DMS153 treated with DMSO at 0.1 percent for 48 hours (cell line): ENCODE results near the gene RBM15B.
A peak's percentile ranks its signal among the peaks of the same experiment; 100 is the strongest.
"Not testable (repeated sequence)": the region's sequence is repeated elsewhere in the genome, so short reads cannot be mapped to it uniquely, and the experiment has no call there.

ENCODE experiments used
- DNase-seq: peaks from one replicate; lab custom pipeline; 2025; ENCODE audit not compliant: unreplicated experiment; lab: John Stamatoyannopoulos, UW

The RBM15B gene

DNA sequence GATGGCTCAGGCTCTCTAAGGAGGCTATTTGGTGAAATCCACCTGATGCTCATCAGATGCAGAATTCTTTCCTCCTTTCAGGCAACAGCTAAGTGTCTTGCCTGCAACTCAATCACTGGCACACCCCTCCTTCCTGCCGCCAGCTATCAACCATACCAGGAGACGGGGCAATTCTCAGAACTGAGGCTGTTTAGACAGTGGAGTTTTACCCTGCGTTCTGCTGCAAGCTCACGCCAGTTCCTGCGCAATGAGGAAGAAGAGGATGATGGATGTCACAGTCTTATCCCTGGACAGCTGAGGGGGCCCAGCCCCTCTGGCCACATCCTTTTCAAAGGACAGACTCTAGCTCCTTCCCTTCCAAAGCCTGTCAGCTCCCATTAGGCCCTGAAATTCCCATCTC is 13.0 kb upstream of the RBM15B start:
- no peak for DNase-seq

DNA sequence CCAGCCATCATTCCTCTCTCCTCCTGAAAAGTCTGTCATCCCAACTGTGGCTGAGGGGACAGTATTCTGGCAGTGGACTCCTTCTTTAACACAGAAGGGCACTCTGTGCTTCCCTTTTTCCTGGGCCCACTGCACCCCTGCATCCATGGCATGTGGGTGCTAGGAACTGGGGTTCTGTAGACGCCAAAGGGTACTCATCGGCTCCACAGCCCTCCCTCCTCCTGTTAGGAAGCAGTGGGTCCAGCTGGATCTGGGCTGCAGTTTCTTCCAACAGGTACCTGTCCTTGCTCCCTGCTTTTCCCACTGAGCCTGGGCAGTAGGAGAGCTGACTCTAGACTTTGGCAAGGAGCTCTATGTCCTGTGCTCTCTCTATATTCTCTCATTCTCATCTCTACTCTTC is 12.4 kb upstream of the RBM15B start:
- DNase-seq, result no peak

DNA sequence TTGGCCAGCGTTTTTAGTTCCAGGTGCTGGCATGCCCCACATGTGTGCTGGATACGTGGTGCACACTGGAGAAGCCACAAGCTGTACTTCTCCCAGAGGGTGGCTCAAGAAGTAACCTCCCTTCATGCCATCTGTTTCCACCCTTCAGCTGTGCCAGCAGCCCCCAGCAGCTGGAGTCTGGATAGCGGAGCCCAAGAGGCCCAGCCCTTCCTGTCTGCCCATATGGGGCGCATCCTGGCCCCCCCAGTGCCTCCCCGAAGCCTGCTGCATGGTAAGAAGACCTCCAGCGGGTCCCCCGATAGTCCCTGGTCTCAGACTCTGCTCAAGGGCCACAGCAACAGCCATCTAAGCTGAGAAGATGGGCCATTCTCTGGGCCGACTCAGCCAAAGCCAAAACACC is 11.8 kb upstream of the RBM15B start:
- no peak for DNase-seq

DNA sequence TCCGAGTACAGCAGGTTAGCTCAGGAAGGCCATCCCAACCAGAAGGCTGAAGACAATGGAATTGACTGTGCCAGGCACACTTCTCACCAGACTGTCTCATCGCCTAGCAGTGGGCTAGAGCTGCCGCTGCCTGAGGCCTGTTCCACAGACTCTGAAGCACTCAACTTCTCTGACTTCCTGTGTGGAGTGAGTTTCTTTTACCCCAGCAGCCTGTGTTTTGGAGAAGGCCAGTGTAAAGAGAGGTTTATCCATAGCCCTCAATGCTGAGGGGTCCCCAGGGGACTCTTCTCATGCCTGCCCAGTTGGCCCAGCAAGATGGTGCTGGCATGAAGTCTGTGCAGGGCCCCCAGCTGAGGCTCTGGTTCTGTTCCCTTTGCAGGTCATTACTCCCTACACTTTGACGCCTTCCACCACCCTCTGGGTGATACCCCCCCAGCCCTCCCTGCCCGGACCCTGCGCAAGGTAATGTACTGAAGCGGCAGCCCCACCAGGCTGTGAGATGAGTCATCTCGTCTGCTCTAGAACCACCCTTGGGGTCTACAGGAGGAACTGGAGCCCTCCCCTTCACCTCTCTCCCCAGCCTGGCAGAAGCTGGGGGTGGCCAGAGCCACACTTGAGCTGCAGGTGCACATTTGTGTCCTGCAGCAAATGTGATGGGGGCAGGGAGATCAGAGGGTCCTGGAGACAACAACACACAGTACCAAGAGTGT is 11.2 kb upstream of the RBM15B start:
- DNase-seq, result no peak

DNA sequence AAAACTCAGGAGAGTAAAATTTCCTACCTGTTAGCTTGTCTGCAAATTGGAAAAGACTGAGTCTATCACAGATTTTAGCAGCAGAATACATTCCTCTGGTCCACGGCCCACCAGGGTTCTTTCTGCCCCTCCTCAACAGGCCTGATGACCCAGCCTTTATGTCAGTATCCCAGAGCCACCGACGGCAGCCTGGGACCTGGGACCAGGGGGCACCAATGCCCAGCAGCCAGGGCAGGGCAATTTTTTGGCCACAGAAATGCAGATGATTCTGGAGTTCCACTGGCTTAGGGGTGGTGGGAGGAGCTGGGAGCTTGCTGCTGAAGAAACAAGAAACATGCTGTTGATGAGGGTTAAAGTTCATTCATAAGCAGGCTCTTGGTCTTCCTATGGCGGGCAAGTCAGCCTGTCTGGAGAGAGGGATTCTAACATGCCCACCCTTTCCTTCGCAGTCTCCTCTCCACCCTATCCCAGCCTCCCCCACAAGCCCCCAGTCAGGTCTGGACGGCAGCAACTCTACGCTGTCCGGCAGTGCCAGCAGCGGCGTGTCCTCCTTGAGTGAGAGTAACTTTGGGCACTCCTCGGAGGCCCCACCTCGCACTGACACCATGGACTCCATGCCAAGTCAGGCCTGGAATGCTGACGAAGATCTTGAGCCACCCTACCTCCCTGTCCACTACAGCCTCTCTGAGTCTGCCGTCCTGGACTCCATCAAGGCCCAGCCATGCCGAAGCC is 10.3 kb upstream of the RBM15B start:
- DNase-seq, result no peak

DNA sequence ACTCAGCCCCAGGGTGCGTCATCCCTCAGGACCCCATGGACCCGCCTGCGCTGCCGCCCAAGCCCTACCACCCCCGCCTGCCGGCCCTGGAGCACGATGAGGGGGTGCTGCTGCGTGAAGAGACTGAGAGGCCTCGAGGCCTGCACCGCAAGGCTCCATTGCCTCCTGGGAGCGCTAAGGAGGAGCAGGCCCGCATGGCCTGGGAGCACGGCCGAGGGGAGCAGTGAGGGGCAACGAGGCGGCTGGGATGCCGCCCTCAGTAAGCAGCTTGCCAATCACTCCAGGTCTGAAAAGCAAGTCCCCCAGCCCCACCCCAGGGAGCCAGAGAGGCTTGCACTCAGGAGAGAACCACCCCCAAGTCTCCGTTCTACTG is 9.8 kb upstream of the RBM15B start:
- DNase-seq, result no peak

DNA sequence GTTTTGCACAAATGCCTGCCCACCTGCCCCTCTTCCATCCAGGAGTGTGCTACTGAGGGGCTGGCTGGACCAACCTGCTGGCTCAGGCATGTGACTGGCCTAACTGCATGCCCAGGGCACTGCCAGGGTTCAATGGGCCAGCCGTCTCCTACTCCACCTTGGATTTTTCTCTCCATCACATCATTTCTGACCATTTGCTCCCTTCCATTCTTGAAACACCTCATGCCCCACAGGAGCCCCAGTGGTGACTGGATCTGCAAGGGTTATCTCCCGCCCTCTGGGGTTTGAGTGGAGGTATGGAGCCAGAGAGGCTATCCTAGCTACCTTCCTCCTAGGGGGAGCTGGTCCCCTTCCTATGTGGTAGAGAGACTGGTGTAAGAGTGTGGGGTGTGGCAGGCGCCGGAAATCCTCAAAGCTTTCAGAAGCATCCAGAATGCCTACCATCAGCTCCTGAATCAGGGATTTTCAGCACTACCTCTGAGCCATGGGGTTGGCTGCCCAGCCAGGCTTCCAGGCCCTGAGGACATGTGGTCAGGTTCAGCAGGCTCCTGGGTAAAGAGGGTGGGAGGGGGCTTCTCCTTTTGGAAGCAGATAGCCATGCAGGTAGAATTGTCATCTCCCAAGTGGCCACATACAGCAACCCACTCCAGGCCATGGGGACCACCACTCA is 8.9 kb upstream of the RBM15B start:
- DNase-seq, result no peak

DNA sequence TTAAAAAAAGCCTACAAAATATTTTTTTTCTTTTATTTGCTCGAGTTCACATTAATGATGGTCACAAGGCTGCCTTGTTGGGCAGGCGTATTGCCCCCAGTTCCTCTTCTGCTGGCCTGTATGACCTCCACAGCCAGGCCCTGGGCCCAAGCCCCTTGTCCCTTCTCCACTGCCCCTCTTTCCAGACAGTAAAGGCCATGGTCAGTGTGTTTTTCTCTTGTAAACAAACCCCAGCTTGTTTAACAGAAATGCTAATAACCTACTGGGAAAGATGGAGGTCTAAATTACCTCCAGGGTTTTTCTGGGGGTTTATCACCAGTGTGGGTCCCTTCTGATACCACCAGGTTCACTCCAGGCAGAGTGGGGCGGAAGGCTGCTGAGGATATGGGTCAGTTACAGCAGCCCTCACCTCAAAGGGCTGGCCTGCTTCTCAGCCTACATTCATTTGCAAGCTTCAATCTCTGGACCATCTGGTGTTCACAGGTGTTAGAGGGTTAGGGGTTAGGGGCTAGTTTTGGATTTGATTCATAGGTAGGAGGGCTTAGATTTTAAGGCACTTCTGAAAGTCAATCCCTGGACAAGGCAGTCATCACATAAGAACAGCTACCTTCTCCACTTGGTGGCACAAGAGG is 8.0 kb upstream of the RBM15B start:
- DNase-seq, result no peak

DNA sequence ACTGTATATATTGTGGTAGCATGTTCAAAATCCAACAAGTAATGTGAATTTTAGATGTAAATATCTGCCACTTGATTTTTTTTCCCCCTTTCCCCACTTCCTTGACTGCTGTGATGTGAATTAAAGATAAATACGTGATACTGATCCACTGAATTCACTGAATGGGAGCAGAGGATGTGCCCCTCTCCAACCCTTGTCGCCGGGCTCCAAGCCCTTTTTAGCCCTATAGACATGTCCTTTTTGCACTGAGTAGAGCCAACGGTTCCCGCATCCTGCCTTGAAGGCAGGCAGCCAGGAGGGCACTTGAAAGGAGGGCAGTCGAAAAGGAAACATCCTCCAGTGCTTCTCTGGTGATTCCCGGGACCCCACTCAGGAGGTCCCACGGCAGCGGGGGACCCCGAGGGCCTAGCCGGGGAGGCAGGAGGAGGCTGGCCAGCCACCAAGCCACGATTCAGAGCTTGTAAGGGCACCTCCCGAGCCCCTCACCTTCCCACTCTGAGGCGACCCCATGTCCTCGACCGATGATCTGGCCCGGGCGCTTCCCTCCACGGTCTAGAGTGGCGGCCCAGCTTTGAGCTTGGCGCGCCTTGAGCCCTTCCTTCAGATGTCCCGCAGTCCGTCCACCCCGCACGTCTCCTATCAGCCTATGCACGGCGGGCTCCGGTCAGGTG is 6.9 kb upstream of the RBM15B start:
- DNase-seq, result no peak

DNA sequence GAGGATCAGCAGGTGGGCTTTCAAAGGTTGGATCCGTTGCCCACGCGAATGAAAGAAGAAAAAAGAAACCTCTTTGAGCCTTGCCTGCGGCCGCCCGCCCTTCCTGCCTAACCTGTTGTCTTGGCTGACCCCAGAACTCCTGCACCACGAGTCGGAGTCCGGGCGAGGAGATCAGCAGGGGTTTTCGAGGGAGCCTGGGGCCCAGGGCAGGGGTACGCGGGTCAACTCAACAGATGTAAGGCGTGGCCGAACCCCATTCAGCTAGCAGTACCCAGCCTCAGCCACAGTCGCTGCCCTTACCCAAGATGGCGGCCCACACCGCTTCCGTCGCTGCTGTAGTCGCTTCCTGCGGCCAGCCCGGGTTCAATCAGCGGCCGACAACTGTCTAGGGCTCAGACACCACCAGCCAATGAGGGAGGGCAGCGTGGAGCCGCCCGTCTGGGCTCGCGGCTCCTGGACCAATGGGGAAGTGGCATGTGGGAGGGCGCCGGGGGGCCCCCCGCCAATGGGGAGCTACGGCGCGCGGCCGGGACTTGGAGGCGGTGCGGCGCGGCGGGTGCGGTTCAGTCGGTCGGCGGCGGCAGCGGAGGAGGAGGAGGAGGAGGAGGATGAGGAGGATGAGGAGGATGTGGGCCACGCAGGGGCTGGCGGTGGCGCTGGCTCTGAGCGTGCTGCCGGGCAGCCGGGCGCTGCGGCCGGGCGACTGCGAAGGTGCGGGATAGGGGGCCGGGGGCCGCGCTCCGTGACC is 6.2 kb upstream of the RBM15B start, which contains the start of gene MANF:
TSS of gene MANF (plus strand) at position 566 of the 748 bp plus-strand sequence. CDS start at position 618, 52 bp downstream.
- DNase-seq, result peak; percentile 16

DNA sequence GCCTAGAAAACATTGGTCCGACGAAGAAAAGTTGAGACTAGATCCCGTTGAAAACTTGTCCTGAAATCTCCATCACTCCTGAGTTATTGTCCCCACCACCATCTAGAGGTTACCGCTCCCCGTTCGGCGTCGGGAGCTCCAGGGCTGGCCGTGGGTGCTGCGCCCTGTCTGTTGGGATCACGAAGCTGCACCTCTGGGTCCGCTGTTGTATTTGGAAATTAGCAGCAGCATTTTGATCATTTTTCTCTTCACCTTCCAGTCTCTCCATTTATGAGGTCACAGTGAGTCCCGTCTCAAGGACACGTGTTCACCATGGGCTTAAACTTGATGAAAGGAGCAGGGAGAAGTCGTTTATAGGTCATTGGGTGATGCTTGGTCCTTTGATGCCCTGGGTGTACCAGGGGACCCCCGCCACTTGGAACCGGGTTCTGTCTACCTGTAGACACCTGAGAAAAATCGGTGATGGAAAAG is 5.4 kb upstream of the RBM15B start:
- no peak for DNase-seq

DNA sequence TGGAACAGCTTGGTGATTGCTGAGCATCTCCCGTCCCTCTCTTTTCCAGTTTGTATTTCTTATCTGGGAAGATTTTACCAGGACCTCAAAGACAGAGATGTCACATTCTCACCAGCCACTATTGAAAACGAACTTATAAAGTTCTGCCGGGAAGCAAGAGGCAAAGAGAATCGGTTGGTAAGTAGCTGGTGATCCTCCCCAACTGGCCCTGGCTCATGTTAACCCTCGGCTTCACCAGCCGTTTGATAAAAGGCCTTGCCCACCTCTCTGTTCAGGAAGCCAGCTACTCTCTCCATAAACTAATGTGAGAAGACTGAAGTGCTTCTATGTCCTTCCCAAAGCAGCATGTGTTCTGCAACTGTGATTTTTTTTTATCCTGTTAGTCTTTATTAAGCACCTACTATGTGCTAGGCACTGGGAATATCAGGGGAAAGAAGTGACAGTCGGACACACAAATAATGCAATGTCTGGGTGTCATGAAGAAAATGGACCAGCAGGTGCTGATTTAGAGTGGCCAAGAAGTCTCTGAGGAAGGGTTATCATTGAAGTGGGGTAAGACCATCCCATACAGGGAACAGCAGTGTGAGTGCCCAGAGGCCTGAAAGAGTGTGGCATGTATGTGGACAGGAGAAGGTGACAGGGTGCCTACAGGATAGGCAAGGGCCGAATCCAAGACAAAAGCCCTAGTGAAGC is 4.8 kb upstream of the RBM15B start:
- DNase-seq, result no peak

DNA sequence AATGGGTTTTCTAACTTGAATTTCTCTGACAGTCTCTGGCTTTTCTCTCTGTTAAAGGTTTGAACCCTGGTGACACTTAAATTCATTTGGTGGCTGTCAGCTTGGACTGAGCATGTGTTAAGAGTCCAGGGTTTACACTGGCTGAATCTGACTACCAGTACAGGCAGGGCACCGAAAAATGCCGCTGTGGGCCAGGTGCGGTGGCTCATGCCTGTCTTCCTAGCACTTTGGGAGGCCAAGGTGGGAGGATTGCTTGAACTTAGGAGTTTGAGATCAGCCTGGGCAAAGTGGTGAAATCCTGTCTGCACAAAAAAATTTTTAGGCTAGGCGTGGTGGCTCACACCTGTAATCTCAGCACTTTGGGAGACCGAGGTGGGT is 4.2 kb upstream of the RBM15B start:
- DNase-seq, result no peak

DNA sequence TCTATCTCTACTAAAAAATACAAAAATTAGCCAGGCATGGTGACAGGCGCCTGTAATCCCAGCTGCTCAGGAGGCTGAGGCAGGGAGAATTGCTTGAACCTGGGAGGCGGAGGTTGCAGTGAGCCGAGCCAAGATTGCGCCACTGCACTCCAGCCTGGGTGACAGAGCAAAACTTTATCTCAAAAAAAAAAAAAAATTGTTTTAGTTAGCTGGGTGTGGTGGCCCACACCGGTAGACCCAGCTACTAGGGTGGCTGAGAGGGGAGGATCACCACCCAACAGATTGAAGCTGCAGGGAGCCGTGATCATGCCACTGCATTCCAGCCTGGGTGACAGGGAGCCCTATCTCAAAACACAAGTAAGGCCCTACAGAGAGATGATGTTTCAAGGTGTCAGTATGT is 3.8 kb upstream of the RBM15B start:
- DNase-seq, result not testable (repeated sequence)

DNA sequence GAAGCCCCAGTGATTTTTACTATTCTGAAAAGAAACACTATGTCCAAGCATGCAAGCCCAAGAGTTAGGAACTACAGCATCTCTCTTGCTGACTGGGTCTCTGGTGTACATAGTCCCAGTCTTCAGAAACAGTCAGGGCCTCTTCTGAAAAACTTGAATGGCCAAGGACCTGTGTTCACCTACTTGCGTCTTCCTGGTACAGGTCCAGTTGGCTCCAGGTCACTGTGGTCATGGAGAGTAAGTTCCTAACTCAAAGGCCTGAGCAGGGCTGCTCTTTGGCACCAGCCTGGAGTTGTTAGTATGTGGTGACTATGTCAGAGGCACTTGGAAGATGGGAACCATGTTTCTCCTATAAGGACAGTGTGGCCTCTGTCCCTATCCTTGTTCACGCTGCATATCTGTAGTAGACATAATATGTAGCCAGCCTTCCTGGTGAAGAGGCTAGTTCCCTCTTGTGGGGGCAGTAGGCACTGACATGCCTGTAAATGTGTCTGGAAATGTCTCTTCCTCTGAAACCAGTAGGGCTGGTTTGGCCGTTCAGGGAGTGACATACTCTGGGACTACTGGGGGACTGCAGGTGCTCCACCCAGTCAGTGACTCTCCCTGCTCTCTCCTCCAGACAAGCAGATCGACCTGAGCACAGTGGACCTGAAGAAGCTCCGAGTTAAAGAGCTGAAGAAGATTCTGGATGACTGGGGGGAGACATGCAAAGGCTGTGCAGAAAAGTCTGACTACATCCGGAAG is 2.6 kb upstream of the RBM15B start:
- no peak for DNase-seq

DNA sequence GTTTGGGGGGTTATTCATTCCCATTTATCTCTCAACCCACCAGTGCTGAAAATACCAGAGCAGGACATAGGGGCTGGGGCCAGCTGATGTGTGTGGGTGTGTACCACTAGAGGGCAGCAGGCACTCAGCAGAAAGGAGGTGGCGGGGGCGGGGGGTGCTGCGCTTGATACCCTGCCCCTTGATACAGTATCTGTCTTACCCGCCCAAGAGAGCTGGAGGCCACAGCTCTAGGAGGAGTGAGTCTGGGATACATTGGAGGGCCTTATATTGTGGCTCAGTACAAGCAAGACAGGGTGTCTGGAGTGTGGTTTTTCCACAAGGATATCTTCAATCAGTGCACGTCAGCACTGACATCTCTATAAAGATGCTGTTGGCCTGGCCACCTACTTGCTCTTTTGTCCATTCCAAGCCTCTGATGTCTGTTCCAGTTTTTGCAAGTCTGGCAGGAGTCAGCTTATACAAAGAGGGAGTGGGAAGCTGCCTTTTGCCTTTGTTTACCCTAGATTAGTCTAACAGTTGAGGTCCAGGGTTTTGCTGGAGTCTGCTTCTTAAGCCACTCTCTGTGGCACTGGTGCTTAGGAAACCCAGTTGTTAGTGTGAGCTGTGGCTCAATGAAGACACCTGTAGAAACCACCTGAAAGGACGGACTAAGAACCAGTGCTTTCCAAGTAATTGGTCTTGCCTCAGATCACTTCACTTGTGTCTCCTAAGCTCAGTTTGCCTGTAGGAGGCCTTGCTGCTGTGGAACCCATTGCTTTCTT is 1.5 kb upstream of the RBM15B start:
- no peak for DNase-seq

DNA sequence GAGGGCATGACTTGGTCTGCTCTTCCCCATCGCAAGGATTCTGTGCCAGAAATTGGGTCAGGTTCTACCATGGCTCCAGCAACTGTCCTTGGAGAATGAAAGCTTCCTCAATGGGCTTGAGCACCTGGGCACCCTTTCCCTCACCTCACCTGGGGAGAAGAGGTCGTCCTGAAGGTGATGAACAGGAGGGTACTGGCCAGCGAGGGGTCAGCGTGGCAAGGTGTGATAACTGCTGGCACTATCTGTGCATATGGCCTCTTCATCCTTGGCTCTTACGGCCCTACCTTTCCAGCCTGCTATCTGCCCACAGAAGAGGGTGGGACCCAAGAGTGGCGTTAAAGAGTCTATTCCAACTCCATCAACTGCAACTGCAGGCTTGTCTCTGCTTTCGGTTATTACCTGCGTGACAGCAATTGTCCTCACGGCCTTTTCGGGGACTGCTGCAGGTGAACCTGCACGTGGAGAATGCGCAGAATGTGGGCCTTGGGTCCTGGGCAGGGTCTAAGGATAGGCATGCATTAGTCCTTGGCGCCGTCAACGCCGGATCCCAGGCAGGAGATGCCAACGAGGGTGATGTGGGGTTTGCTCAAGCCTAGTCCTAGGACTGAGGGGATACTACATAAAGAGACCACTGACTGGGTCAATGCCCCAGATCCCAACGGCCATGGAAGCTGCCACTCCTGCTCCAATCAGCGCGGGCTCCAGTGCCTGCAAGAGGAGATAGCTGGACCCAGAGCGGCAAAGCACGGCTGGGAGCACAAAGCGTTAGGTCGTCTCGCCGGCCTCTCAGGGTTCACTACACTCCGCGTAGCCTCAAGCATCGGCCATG is 625 bp upstream of the RBM15B start:
- no peak for DNase-seq
